Keratinocyte (primary cell): ENCODE data around the gene EEF1A2. TPM values are rescaled to one million over a fixed set of nuclear protein-coding genes. Genes with fewer than 3 reads are reported as not detected.

Experiments
- DNase-seq: peaks from one replicate; pipeline ENCODE4 v3.0.0-alpha.2; 2011; ENCODE audit warnings: low read depth, missing footprints, low spot score
- FAIRE-seq: peaks from 2 replicates; lab custom pipeline; 2011; peaks lifted over from hg19 to GRCh38; lab: Jason Lieb, UNC
- H2AFZ ChIP-seq: 2 replicates; pipeline ENCODE4 v1.6.0; 2012; ENCODE audit warnings: low read length, control low read depth, inconsistent platforms; ENCODE audit not compliant: control insufficient read depth
- H3K27ac ChIP-seq: 2 replicates; pipeline ENCODE4 v1.5.1; 2011; ENCODE audit warnings: low read length; ENCODE audit not compliant: control insufficient read depth, insufficient read depth
- H3K27me3 ChIP-seq: 3 replicates; pipeline ENCODE4 v1.6.0; 2011; ENCODE audit warnings: low read length; ENCODE audit not compliant: control insufficient read depth, insufficient read depth; ENCODE audit errors: extremely low read depth
- H3K36me3 ChIP-seq, 2 experiments: 2 replicates in 1 of 2; 3 replicates in 1 of 2; pipeline ENCODE4 v1.5.1; 2011; ENCODE audit warnings: low read length in 2 of 2, mild to moderate bottlenecking in 1 of 2; ENCODE audit not compliant: control insufficient read depth in 2 of 2, insufficient read depth in 2 of 2; ENCODE audit errors: extremely low read depth in 1 of 2
- H3K4me1 ChIP-seq: 3 replicates; pipeline ENCODE4 v1.5.1; 2011; ENCODE audit warnings: low read length; ENCODE audit not compliant: control insufficient read depth, insufficient read depth; ENCODE audit errors: extremely low read depth
- H3K4me2 ChIP-seq: 3 replicates; pipeline ENCODE4 v1.6.0; 2011; ENCODE audit warnings: low read depth, low read length; ENCODE audit not compliant: control insufficient read depth, insufficient read depth; ENCODE audit errors: extremely low read depth
- H3K4me3 ChIP-seq, 3 experiments: fragments of 200-600 bp in 1 of 3; sonication (generic) in 1 of 3; 2 replicates in 2 of 3; 3 replicates in 1 of 3; pipeline ENCODE4 v1.5.1; 2011 to 2016; ENCODE audit warnings: low read length in 3 of 3, mild to moderate bottlenecking in 3 of 3, control low read depth in 2 of 3, inconsistent platforms in 1 of 3, low read depth in 1 of 3, mixed read lengths in 1 of 3, mixed run types in 1 of 3, moderate library complexity in 1 of 3; ENCODE audit not compliant: control insufficient read depth in 2 of 3, insufficient read depth in 2 of 3; ENCODE audit errors: extremely low read depth in 1 of 3
- H3K79me2 ChIP-seq: 2 replicates; pipeline ENCODE4 v1.6.0; 2012; ENCODE audit warnings: low read length; ENCODE audit not compliant: control insufficient read depth, insufficient read depth
- H3K9ac ChIP-seq: 3 replicates; pipeline ENCODE4 v1.6.0; 2011; ENCODE audit warnings: low read length; ENCODE audit not compliant: control insufficient read depth, insufficient read depth; ENCODE audit errors: extremely low read depth
- H3K9me1 ChIP-seq: 3 replicates; pipeline ENCODE4 v1.6.0; 2011; ENCODE audit warnings: low read length; ENCODE audit not compliant: control insufficient read depth, insufficient read depth; ENCODE audit errors: extremely low read depth
- H3K9me3 ChIP-seq: 2 replicates; pipeline ENCODE4 v1.5.1; 2012; ENCODE audit warnings: low read depth, low read length; ENCODE audit not compliant: control insufficient read depth
- H4K20me1 ChIP-seq: 3 replicates; pipeline ENCODE4 v1.6.0; 2011; ENCODE audit warnings: low read length; ENCODE audit not compliant: control insufficient read depth, insufficient read depth; ENCODE audit errors: extremely low read depth
- CTCF ChIP-seq, 3 experiments: IDR thresholded peaks in 1 of 3; conservative IDR thresholded peaks in 1 of 3; optimal IDR thresholded peaks in 1 of 3; 2 replicates in 2 of 3; 3 replicates in 1 of 3; pipeline versions ENCODE3 to v1.5.1; 2011; ENCODE audit warnings: low read length in 3 of 3, mild to moderate bottlenecking in 3 of 3, moderate library complexity in 2 of 3, control low read depth in 1 of 3, inconsistent platforms in 1 of 3; ENCODE audit not compliant: insufficient read depth in 2 of 3; ENCODE audit errors: extremely low read depth in 1 of 3
- EZH2 ChIP-seq: IDR thresholded peaks from one replicate; pipeline ENCODE4 v1.6.1; 2012; ENCODE audit warnings: inconsistent platforms, mild to moderate bottlenecking, low read length, moderate library complexity
- dilution Hi-C: fragments of 300-500 bp; cut with MboI; formaldehyde crosslinking; loops from one replicate; pipeline ENCODE4 v1.7.0; 2020; ENCODE audit warnings: low sequenced_read_pairs; ENCODE audit not compliant: extremely low pct_ligation_motif_present
- polyA plus RNA-seq, 5 experiments: library from polyadenylated mRNA; depleted of rRNA in 3 of 5; stranded (reverse) in 3 of 5; stranded (forward) in 1 of 5; unstranded in 1 of 5; fragments of >200 nt; gene quantifications; 1 replicate in 1 of 5; 2 replicates in 3 of 5; 3 replicates in 1 of 5; pipeline versions ENCODE4 v1.2.1 to v1.2.3, GENCODE V29; 2011 to 2012; ENCODE audit warnings: missing spikeins in 2 of 5, low read depth in 1 of 5, low replicate concordance in 1 of 5

The EEF1A2 gene
- polyA plus RNA-seq, 1 donor (not counting 4 experiments of a cell fraction or from before 2014, with no cell fraction given): 0.12 TPM

DNA sequence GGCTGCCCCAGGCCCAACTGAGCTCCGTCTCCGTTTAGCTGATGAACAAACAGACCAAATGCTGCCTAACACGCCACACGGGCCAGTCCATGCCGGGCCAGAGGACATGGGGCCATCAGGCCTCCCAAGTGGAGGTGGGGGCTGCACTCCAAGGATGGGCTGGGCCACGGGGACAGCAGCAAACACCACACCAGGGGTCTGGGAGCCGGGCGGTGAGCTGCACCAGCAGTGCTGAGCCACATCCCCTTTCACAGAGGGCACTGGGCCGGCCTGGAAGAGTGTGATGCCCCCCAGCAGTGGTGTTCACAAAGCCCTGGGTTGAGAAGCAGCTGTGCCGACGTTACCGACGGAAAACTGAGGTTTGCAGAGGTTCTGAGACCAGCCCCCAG lies 29.2 kb downstream of the EEF1A2 start:
- peaks cover 81% of the 10 kb centered on the region for H3K27me3 ChIP-seq

GRCh38 chr20:63469019-63469712 lies 29.7 kb downstream of the EEF1A2 start:
- no peak for FAIRE-seq
- H4K20me1 ChIP-seq: no peaks in the 10 kb centered on the region
- H3K36me3 ChIP-seq: no peaks in the 10 kb centered on the region
- H3K4me2 ChIP-seq: no peak overlapping the region
- no peak overlapping the region for H3K27ac ChIP-seq
- no peaks in the 10 kb centered on the region for H3K79me2 ChIP-seq
- H3K27me3 ChIP-seq: peaks cover 77% of the 10 kb centered on the region
- no peak overlapping the region for H3K4me3 ChIP-seq
- TF ChIP-seq CTCF (optimal IDR thresholded peaks at IDR 0.05 in 1 of 3, IDR thresholded peaks at IDR 0.05 in 1 of 3, conservative IDR thresholded peaks at IDR 0.05 in 1 of 3; ENCODE audit: extremely low read depth in 1 of 3, insufficient read depth in 2 of 3, low read length in 3 of 3) (no peak), EZH2 (no peak)
- no peak for DNase-seq
- no peak overlapping the region for H2AFZ ChIP-seq
- H3K9me3 ChIP-seq: no peaks in the 10 kb centered on the region
- H3K4me1 ChIP-seq: no peaks in the 10 kb centered on the region
- dilution Hi-C loops: no loop called here
- no peak overlapping the region for H3K9ac ChIP-seq
- no peaks in the 10 kb centered on the region for H3K9me1 ChIP-seq

More for the DNA sequence above, 29.2 kb downstream of the EEF1A2 start:
- no peaks in the 10 kb centered on the region for H3K79me2 ChIP-seq
- dilution Hi-C loops: no loop called here
- H3K27ac ChIP-seq: no peak overlapping the region
- no peaks in the 10 kb centered on the region for H3K4me1 ChIP-seq
- no peak overlapping the region for H3K4me2 ChIP-seq
- H3K4me3 ChIP-seq: no peak overlapping the region
- H2AFZ ChIP-seq: no peak overlapping the region
- no peaks in the 10 kb centered on the region for H3K36me3 ChIP-seq
- no peaks in the 10 kb centered on the region for H3K9me1 ChIP-seq
- FAIRE-seq: no peak
- DNase-seq: no peak
- H3K9me3 ChIP-seq: no peaks in the 10 kb centered on the region
- no peaks in the 10 kb centered on the region for H4K20me1 ChIP-seq
- TF ChIP-seq EZH2 (no peak), CTCF (optimal IDR thresholded peaks at IDR 0.05 in 1 of 3, IDR thresholded peaks at IDR 0.05 in 1 of 3, conservative IDR thresholded peaks at IDR 0.05 in 1 of 3; ENCODE audit: extremely low read depth in 1 of 3, insufficient read depth in 2 of 3, low read length in 3 of 3) (no peak)
- no peak overlapping the region for H3K9ac ChIP-seq
